Measurements from ENCODE around the gene KDM4B. TPM values are rescaled to one million over a fixed set of nuclear protein-coding genes. Genes with fewer than 3 reads are reported as not detected.

The KDM4B gene
- total and polyA plus RNA-seq, 10 of the 15 experiments (the other 5 are each of a cell fraction or from before 2014, with no cell fraction given), result 0.47 to 49.6 (median 16.2) TPM

DNA sequence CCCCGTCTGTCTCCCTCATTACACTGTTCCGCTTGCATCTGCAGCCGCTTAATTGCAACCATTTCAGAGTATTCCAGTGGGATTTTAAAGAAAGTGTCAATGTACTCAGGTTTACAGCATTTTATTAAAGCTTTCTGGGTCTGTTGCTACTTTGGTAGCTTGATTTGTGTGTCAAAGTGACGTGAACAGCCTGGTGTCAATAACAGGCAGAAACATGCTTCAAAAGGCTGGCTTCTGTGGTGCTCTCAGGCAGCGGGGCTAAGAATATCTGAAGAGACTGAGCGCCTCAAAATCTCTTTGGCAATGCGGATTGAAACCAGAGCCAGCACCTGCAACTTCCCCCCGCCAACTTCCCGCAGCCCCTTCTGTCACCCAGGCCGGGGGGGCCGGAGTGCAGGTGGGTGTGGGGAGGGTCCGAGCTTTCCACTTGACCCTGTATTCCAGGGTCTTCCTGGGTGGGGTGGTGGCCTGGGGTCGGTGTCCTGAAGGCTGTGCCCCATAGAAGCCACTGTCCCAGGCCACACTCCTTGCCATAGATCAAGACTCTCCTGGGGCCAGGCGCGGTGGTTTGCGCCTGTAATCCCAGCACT lies 81.2 kb downstream of the KDM4B start:
- RAD21 ChIA-PET (ENCODE audit: unreplicated experiment), result no interaction called here
- no peak for ATAC-seq
- in situ Hi-C loops (cut with MboI), result loop anchor here (5.0 kb wide), 1 partner anchor 112 kb away; no protein-coding TSS in a partner anchor
- CTCF ChIA-PET, result interaction anchor here (0.6 kb wide), 1 partner anchor 17 kb away, joined by 3 read pairs; no protein-coding TSS in a partner anchor
- H3K9me3 ChIP-seq (replicated peaks; ENCODE audit: control insufficient read depth, insufficient read depth, low read length), result no peaks in the 10 kb centered on the region
- no peak overlapping the region for H3K4me2 ChIP-seq (ENCODE audit: control insufficient read depth, insufficient read depth)
- POLR2A ChIA-PET, result no interaction called here
- no peaks in the 10 kb centered on the region for H3K27me3 ChIP-seq (replicated peaks in 1 of 2; ENCODE audit: control insufficient read depth in 2 of 2, insufficient read depth in 2 of 2, low read length in 1 of 2)
- H3K27ac ChIP-seq (ENCODE audit: control insufficient read depth, insufficient read depth), result no peak overlapping the region
- H3K4me1 ChIP-seq (ENCODE audit: control insufficient read depth, insufficient read depth, low read length), result no peaks in the 10 kb centered on the region
- H3K4me3 ChIP-seq, result no peak overlapping the region
- H2AFZ ChIP-seq (ENCODE audit: control insufficient read depth, low read depth, low read length), result no peak overlapping the region
- no peak for FAIRE-seq
- intact Hi-C loops (cut with micrococcal nuclease; ENCODE audit: unreplicated experiment), result no loop called here
- SMC1A ChIA-PET (ENCODE audit: uncharacterized antibody, unreplicated experiment), result interaction anchor here (0.6 kb wide), 1 partner anchor 65 kb away, joined by 3 read pairs; no protein-coding TSS in a partner anchor
- no peaks in the 10 kb centered on the region for H4K20me1 ChIP-seq (ENCODE audit: control insufficient read depth, insufficient read depth)
- no peak for TF ChIP-seq PBX3 (IDR thresholded peaks at IDR 0.05; ENCODE audit: insufficient replicate concordance, low read depth, low read length)
- TF ChIP-seq, protein P1, sequence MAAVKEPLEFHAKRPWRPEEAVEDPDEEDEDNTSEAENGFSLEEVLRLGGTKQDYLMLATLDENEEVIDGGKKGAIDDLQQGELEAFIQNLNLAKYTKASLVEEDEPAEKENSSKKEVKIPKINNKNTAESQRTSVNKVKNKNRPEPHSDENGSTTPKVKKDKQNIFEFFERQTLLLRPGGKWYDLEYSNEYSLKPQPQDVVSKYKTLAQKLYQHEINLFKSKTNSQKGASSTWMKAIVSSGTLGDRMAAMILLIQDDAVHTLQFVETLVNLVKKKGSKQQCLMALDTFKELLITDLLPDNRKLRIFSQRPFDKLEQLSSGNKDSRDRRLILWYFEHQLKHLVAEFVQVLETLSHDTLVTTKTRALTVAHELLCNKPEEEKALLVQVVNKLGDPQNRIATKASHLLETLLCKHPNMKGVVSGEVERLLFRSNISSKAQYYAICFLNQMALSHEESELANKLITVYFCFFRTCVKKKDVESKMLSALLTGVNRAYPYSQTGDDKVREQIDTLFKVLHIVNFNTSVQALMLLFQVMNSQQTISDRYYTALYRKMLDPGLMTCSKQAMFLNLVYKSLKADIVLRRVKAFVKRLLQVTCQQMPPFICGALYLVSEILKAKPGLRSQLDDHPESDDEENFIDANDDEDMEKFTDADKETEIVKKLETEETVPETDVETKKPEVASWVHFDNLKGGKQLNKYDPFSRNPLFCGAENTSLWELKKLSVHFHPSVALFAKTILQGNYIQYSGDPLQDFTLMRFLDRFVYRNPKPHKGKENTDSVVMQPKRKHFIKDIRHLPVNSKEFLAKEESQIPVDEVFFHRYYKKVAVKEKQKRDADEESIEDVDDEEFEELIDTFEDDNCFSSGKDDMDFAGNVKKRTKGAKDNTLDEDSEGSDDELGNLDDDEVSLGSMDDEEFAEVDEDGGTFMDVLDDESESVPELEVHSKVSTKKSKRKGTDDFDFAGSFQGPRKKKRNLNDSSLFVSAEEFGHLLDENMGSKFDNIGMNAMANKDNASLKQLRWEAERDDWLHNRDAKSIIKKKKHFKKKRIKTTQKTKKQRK (IDR thresholded peaks at IDR 0.05; ENCODE audit: low read depth, low read length), result no peak
- no peak for TF ChIP-seq SMAD5 (IDR thresholded peaks at IDR 0.05; ENCODE audit: low read depth)
- TF ChIP-seq ZNF274 (IDR thresholded peaks at IDR 0.05; ENCODE audit: insufficient read depth, insufficient read length), result no peak
- TF ChIP-seq SUZ12 (IDR thresholded peaks at IDR 0.05; ENCODE audit: unreplicated experiment), result no peak
- TF ChIP-seq STAT1 (conservative IDR thresholded peaks at IDR 0.05), result no peak
- no peak for TF ChIP-seq SMC3 (IDR thresholded peaks at IDR 0.05; ENCODE audit: borderline replicate concordance, low read length)
- TF ChIP-seq, protein P2, sequence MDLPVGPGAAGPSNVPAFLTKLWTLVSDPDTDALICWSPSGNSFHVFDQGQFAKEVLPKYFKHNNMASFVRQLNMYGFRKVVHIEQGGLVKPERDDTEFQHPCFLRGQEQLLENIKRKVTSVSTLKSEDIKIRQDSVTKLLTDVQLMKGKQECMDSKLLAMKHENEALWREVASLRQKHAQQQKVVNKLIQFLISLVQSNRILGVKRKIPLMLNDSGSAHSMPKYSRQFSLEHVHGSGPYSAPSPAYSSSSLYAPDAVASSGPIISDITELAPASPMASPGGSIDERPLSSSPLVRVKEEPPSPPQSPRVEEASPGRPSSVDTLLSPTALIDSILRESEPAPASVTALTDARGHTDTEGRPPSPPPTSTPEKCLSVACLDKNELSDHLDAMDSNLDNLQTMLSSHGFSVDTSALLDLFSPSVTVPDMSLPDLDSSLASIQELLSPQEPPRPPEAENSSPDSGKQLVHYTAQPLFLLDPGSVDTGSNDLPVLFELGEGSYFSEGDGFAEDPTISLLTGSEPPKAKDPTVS (IDR thresholded peaks at IDR 0.05; ENCODE audit: low read depth, low read length), result no peak
- TF ChIP-seq JUNB (IDR thresholded peaks at IDR 0.05), result no peak
- peaks cover 4 to 7% of the 10 kb centered on the region in 2 experiments; a peak in 3 of 4 replicates for H3K36me3 ChIP-seq (ENCODE audit: control insufficient read depth in 2 of 2, insufficient read depth in 2 of 2, low read length in 1 of 2)
- no peak for DNase-seq (ENCODE audit: low read depth, low spot score)
- no TSS peak for BruUV-seq (replicated peaks)
- WGBS (ENCODE audit: insufficient coverage, insufficient replicate concordance, low lambda C conversion rate, missing lambda C conversion rate), result 91% methylated on average over 16 of the region's 16 CpGs
- no peaks in the 10 kb centered on the region for H3K79me2 ChIP-seq (ENCODE audit: control insufficient read depth, insufficient read depth, low read length)
- no peak overlapping the region for H3K9ac ChIP-seq (ENCODE audit: control insufficient read depth, insufficient read depth, low read length)

Data from GM12878 (cell line).